Measurements from ENCODE around the gene SERPINB6.

- TF ChIP-seq POLR2AphosphoS5 (IDR thresholded peaks at IDR 0.05; ENCODE audit: low read depth, low read length) (peak; percentile 90), SIN3A (IDR thresholded peaks at IDR 0.05; ENCODE audit: borderline replicate concordance, insufficient read depth, low read length) (peak; percentile 14; the same call in 1 of the 2 replicates), FOXP2 (optimal IDR thresholded peaks at IDR 0.05; ENCODE audit: borderline replicate concordance, extremely low read depth, extremely low read length, insufficient read depth) (peak; percentile 92), TAF1 (IDR thresholded peaks at IDR 0.05; ENCODE audit: borderline replicate concordance, insufficient read depth, low read length) (peak; percentile 76), REST (IDR thresholded peaks at IDR 0.05; ENCODE audit: insufficient read depth in 1 of 2, low read depth in 2 of 2, low read length in 2 of 2) (0 out of 4 replicates have a peak, but pooled peaks of 1 of the 2 experiments have one; percentile 47)
These were observed 17.3 kb upstream of the SERPINB6 start for GRCh38 chr6:2988426-2989331.
